Panc1 (cell line): ENCODE results near the gene PRUNE2.

Experiments used
- CTCF ChIP-seq: fragments of 450-650 bp; IDR thresholded peaks from 2 replicates; pipeline ENCODE4 v1.5.1; 2017; ENCODE audit warnings: mild to moderate bottlenecking
- REST ChIP-seq, 2 experiments: IDR thresholded peaks; 2 replicates each; pipeline ENCODE4 v1.6.1; 2011 to 2012; ENCODE audit warnings: low read depth in 2 of 2, control low read depth in 1 of 2, low read length in 1 of 2, mild to moderate bottlenecking in 1 of 2, moderate library complexity in 1 of 2; ENCODE audit not compliant: insufficient read depth in 1 of 2

DNA sequence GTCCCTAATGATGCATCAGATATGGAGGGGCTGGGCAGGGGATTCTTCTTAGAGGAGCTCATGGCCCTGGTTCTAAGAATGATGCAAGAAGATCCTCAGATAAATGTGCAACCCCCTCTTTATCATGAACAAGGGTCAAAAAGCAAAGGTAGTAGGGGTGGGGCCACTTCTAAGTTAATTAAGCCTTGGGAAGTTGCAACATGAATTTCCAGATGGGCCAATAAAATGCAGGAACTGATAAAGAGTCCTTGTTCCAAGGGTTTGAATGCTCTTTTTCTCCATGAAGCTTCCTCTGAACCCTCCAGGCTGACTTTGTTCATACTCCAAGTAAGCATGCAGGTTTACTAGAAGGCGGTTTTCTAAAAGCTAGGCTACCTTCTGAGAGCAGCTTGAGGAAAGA, 116.1 kb downstream of the PRUNE2 start:
- TF ChIP-seq REST (IDR thresholded peaks at IDR 0.05; ENCODE audit: insufficient read depth in 1 of 2, low read depth in 2 of 2, low read length in 1 of 2) (no peak), CTCF (no peak)
